HG03060 (cell line): ENCODE measurements around the gene NEK2.
"Not testable (repeated sequence)": the region's sequence is repeated elsewhere in the genome, so short reads cannot be mapped to it uniquely, and the experiment has no call there.

Source experiments
- ATAC-seq: cut with Tn5 transposase; IDR thresholded peaks from one replicate; pipeline ENCODE4 v1.9.1; 2021; ENCODE audit warnings: low read depth, moderate number of reproducible peaks; ENCODE audit not compliant: unreplicated experiment

Gene NEK2

GRCh38 chr1:211652371-211652770, 23.1 kb downstream of the NEK2 start:
- no peak for ATAC-seq

GRCh38 chr1:211650904-211651303, 24.5 kb downstream of the NEK2 start:
- no peak for ATAC-seq

- ATAC-seq = no peak
Measured at GRCh38 chr1:211648980-211649934, 26.2 kb downstream of the NEK2 start.

DNA sequence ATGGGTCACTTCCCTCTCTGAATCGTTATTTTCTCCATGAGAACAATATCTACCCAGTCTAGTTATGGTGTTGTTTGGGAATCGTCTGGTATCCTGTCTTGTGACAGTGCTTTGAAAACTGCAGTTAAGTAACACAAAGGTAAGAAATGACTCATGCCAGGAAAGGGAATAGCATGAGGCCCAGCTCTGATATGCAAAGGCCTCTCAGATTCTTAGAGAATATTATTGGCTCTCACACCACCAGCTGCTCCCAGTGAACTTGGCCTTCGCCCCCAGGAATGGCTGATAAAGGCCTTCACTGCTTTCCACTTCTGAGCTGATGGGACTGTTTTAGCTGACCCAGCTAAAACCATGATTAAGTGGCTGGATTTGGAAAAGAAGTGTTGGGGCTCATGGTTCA, 27.1 kb downstream of the NEK2 start:
- no peak for ATAC-seq

GRCh38 chr1:211647711-211648121, 27.7 kb downstream of the NEK2 start:
- ATAC-seq = no peak

- no peak for ATAC-seq
Measured at GRCh38 chr1:211646566-211646965, 28.9 kb downstream of the NEK2 start.

GRCh38 chr1:211645601-211646000, 29.8 kb downstream of the NEK2 start:
- not testable (repeated sequence) for ATAC-seq

DNA sequence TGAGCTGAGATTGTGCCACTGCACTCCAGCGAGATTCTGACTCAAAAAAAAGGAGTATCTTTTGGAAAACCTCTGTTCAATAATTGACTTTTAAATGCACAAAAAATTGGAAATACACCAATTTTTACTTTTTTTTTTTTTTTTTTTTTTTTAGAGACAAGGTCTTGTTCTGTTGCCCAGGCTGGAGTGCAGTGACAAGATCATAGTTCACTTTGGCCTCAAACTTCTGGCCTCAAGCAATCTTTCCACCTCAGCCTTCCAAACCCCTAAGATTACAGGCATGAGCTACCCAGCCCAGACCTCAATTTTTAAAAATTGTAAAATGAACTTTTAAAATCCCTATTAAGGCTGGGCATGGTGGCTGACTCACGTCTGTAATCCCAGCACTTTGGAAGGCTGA, 30.8 kb downstream of the NEK2 start:
- no peak for ATAC-seq

GRCh38 chr1:211643324-211644212, 31.9 kb downstream of the NEK2 start:
- no peak for ATAC-seq

GRCh38 chr1:211642870-211643269, 32.6 kb downstream of the NEK2 start:
- no peak for ATAC-seq

- no peak for ATAC-seq
Measured at GRCh38 chr1:211641942-211642341, 33.5 kb downstream of the NEK2 start.

DNA sequence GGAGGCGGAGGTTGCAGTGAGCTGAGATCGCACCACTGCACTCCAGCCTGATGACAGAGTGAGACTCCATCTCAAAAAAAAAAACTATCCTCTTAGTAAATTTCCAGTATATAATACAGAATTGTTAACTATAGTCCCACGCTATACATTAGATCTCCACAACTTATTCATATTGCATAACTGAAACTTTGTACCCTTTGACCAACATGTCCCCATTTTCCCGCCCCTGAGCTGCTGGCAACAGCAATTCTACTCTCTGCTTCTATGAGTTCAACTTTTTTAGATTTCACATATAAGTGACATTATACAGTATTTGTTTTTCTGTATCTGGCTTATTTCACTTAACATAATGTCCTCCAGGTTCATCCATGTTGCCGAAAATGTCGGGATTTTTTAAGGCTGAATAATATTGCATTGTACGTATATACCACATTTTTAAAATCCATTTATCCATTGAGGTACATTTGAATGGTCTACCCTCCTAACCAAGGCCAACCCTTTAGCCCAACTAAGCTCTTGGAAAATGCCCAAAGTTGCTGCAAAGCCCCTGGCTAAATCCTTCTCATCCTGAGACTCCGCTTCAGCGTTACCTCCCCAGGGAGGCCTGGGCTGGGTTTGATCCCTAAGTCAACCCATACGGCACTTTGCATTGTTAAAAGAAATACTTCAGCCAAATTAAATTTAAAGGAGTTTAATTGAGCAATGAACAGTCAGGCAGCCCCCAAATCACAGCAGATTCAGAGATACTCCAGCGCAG, 34.2 kb downstream of the NEK2 start:
- ATAC-seq = no peak

DNA sequence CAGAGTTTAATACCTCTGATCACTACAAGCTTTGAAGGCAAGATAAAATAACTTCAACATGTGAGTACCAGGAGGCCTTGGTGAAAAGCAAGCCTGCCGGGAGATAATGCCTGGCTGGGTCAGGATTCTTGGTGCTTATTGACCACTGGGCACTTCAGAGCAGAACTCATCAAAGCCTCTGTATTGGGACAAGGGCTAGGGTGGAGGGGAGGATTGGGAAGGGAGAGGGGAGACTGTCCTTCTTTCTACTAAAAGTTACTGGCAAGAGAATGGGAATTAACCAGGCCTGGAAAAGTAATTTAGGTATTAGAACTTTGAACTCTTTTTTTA, 35.2 kb downstream of the NEK2 start:
- ATAC-seq = no peak

DNA sequence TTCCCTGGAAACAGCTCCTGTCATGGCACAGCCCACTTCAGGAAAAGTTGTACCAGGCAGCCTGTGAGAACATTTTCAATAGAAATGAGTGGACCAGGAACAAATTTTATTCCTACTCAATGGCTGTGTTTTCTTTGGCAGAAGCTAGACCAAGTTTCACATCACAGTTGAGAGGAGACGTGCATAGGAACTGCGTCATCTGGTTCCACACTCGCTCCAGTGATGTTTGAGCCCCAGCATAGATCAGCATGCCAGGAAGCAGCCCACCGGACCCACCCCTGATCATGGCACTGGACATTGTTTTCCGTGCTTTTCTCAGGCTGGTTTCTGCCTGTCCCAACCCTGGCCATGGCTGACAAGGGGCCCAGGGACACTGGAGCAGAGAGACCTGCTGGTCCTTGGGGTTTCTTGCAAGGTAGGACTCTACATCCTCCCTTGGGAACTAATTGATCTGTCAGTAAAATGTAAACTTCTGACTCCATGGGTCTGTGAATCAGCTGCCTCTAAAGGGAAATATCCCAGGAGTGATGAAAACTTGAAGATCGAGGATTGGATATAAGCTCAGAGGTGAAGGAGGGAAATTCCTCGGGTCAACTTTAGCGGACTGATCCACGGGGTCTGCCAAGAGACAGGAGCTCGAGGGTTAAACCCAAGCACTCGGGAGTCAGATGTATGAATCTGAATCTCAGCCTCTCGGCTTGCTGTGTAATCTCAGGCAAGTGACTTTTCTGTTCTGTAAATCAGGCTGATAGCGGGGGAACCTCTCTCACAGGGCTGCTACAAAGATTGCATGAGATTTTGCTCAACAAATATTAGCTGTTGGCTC, 35.7 kb downstream of the NEK2 start:
- no peak for ATAC-seq

DNA sequence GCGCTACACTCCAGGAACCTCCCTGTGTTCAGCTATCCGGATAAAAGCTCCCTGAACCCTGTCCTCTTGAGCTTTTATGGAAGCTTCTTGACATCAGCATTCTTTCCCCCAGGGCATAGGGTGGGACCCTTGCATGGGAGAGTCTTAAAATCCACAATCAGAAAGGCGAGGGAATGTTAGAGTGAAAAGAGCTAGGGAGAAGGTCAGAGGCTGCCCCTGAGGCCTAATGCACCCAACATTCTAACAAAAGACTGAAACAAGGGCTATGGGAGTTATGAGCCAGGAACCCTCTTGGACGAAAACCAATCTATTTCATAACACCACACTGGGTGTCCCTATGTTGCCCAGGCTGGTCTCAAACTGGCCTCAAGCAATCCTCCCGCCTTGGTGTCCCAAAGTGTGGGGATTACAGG, 36.7 kb downstream of the NEK2 start:
- ATAC-seq = no peak

- no peak for ATAC-seq
Measured at GRCh38 chr1:211638246-211638645, 37.2 kb downstream of the NEK2 start.

GRCh38 chr1:211637066-211637465, 38.4 kb downstream of the NEK2 start:
- ATAC-seq = no peak

DNA sequence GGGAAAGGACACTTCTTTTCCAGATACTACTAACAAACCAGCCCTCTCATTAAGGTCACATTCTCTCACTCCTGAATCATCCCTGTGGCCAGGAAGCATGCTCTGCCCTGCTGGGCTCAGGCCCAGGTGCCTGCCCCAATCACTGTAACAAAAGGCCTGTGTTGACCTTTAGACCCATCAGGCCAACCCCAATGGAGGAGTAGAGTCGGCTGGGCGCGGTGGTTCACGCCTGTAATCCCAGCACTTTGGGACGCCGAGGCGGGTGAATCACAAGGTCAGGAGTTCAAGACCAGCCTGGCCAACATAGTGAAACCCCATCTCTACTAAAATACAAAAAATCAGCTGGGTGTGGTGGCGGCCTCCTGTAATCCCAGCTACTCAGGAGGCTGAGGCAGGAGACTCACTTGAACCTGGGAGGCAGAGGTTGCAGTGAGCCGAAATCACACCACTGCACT, 38.8 kb downstream of the NEK2 start:
- ATAC-seq = not testable (repeated sequence)

- ATAC-seq = no peak
Measured at GRCh38 chr1:211635597-211636205, 39.7 kb downstream of the NEK2 start.
